Heart left ventricle (tissue), 16 donors: Measurements from ENCODE around the gene SNX9. TPM values are rescaled to one million over a fixed set of nuclear protein-coding genes. Genes with fewer than 3 reads are reported as not detected.

Experiments
- ATAC-seq, 4 donors: fragments of 200-7000 bp; cut with Tn5 transposase; one replicate each; pipeline ENCODE4 v1.9.1; 2020 to 2022; ENCODE audit warnings: moderate library complexity in 4 of 4, mild to moderate bottlenecking in 3 of 4, moderate number of reproducible peaks in 1 of 4
- DNase-seq, 5 donors: peaks; one replicate each; pipeline ENCODE4 v3.0.0-alpha.2; 2020
- H3K27ac ChIP-seq, 12 donors: fragments of 200-600 bp; sonication (generic) in 4 of 12; one replicate each; pipeline versions ENCODE4 v1.5.0 to v1.8.0; 2016 to 2022; ENCODE audit warnings: mild to moderate bottlenecking in 2 of 12
- H3K27me3 ChIP-seq, 9 donors: fragments of 200-600 bp; sonication (generic) in 2 of 9; one replicate each; pipeline versions ENCODE4 v1.5.1 to v1.8.0; 2016 to 2022; ENCODE audit warnings: mild to moderate bottlenecking in 3 of 9
- H3K36me3 ChIP-seq, 9 donors: fragments of 200-600 bp; sonication (generic) in 2 of 9; one replicate each; pipeline versions ENCODE4 v1.5.0 to v1.8.0; 2018 to 2022; ENCODE audit warnings: mild to moderate bottlenecking in 2 of 9
- H3K4me1 ChIP-seq, 12 donors: fragments of 200-600 bp; sonication (generic) in 4 of 12; one replicate each; pipeline versions ENCODE4 v1.5.0 to v1.8.0; 2016 to 2022; ENCODE audit warnings: mild to moderate bottlenecking in 3 of 12
- H3K4me3 ChIP-seq, 12 donors: fragments of 200-600 bp; sonication (generic) in 4 of 12; one replicate each; pipeline versions ENCODE4 v1.5.0 to v1.8.0; 2017 to 2022; ENCODE audit warnings: mild to moderate bottlenecking in 9 of 12, moderate library complexity in 4 of 12
- H3K9me3 ChIP-seq, 12 donors: fragments of 200-600 bp; sonication (generic) in 4 of 12; one replicate each; pipeline versions ENCODE4 v1.5.0 to v1.8.0; 2016 to 2022; ENCODE audit warnings: mild to moderate bottlenecking in 1 of 12
- POLR2A ChIP-seq, 2 donors: fragments of 450-650 bp; IDR thresholded peaks; one replicate each; pipeline ENCODE4 v1.6.1; 2017; ENCODE audit warnings: antibody characterized with exemption in 2 of 2, mild to moderate bottlenecking in 2 of 2, moderate library complexity in 2 of 2
- WGBS, 4 donors: extraction: QIAGEN DNeasy Blood & Tissue Kit in 2 of 4; methylation state at CpG; one replicate each; pipeline versions ENCODE4 v1.1.5 to v1.1.7; 2013 to 2018; 5-methylcytosine and 5-hydroxymethylcytosine counted together
- intact Hi-C, 10 donors: fragments of 100-400 bp; cut with DNase I; formaldehyde crosslinking; loops; one replicate each; pipeline versions ENCODE4 v1.11.1 to v1.14.2; 2022
- polyA plus RNA-seq, 2 donors: library from polyadenylated mRNA; stranded (reverse); fragments of 200-250 nt; gene quantifications; one replicate each; pipeline ENCODE4 v1.2.3, GENCODE V29; 2013
- total RNA-seq, 9 donors: library from RNA; depleted of rRNA in 2 of 9; stranded (reverse); fragments of >200 nt in 2 of 9; fragmentation: NEBNext Ultra II Directional in 3 of 9; extraction: Animal tissue kit (Norgen Biotek cat#: 25700) in 3 of 9; gene quantifications; one replicate each; pipeline versions ENCODE4 v1.1.0 to v1.2.4, GENCODE V29; 2016 to 2023
- TF ChIP-seq, protein P1 (sequence below), 12 donors: fragments of 200-600 bp; sonication (generic) in 4 of 12; IDR thresholded peaks; one replicate each; pipeline versions ENCODE4 v1.5.0 to v1.8.0; 2018 to 2022; ENCODE audit warnings: antibody characterized with exemption in 12 of 12, mild to moderate bottlenecking in 5 of 12
- donor health status: ischemic (EF 13 %, LVEDD 7.1; RV severe dilation, severe dysfunction).
- donor health status: healthy with polysubstance abuse.
- donor health status: DM: no; HTN: yes; CAD: no.
- donor health status: DM: no; HTN: no; CAD: no.
- donor health status: ischemic (EF 25% LVEDD 6.9; RV normal size, moderate dysfunction).
- donor health status: ischemic (EF 25% LVEDD 5.7; RV mildly dilated, moderate dysfunction).
- donor health status: healthy.
- donor health status: DM: yes; HTN: yes; CAD: no.
- donor health status: ischemic (EF 35%, LVEDD 5.7; RV mildly dilated, moderate dysfunction).
- donor health status: nonischemic (EF 11% LVEDD 7.7; RV severe dilation, severe dysfunction).
- donor health status: DM: yes; HTN: yes; CAD: no.
- donor health status: PGD.
- donor health status: ischemic (EF 29% LVEDD 5.4; RV normal size, mild dysfunction).
- donor health status: nonischemic (EF 23%, LVEDD 6.1; RV moderate dilation, normal function).

The SNX9 gene
- total and polyA plus RNA-seq, 11 donors: 15.4 to 44.0 (median 30.7) TPM

DNA sequence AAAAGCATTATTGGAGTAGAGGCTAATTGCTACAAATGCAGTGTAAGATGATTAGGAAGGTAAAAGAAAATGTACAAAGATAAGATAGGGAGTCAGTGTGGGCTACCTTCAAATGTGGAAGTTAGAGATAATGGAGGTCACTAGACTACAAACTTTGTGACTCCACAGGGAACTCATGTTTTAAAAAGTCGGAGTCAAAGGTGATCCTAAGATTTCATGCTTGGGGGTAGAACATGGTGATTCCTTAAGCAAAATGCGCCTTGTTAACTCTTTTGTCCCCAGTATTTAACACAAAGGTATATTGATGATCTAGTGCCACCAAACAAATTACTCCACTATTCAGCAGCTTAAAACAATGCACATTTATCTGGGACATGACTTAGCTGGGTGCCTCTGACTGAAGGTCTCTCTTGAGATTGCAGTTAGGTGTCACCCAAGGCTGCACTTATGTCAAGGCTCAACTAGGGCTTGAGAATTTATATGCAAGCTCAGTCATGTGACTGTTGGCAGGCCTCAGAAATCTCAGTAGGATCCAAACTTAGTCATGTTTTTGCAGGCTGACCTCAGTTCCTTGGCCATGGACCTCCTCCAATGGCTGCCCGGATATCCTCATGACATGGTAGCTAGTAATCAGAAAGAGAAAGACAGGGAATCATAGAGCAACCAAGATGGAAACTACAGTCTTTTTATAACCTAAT lies 11.4 kb upstream of the SNX9 start:
- no peaks in the 10 kb centered on the region for H3K36me3 ChIP-seq
- TF ChIP-seq POLR2A (IDR thresholded peaks at IDR 0.05): no peak
- TF ChIP-seq, protein P1, sequence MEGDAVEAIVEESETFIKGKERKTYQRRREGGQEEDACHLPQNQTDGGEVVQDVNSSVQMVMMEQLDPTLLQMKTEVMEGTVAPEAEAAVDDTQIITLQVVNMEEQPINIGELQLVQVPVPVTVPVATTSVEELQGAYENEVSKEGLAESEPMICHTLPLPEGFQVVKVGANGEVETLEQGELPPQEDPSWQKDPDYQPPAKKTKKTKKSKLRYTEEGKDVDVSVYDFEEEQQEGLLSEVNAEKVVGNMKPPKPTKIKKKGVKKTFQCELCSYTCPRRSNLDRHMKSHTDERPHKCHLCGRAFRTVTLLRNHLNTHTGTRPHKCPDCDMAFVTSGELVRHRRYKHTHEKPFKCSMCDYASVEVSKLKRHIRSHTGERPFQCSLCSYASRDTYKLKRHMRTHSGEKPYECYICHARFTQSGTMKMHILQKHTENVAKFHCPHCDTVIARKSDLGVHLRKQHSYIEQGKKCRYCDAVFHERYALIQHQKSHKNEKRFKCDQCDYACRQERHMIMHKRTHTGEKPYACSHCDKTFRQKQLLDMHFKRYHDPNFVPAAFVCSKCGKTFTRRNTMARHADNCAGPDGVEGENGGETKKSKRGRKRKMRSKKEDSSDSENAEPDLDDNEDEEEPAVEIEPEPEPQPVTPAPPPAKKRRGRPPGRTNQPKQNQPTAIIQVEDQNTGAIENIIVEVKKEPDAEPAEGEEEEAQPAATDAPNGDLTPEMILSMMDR (IDR thresholded peaks at IDR 0.05): no peak
- no peak overlapping the region for H3K27ac ChIP-seq
- peaks cover 0 to 20% (median 3%) of the 10 kb centered on the region in 12 donors for H3K9me3 ChIP-seq
- ATAC-seq (no peak), DNase-seq (no peak)
- WGBS, 4 donors: 68 to 91% (median 83%) methylated on average over 3 of the region's 3 CpGs
- H3K27me3 ChIP-seq: no peaks in the 10 kb centered on the region
- H3K4me3 ChIP-seq: no peak overlapping the region
- intact Hi-C loops: no loop called here
- H3K4me1 ChIP-seq: peaks cover 0 to 30% (median 13%) of the 10 kb centered on the region in 12 donors

DNA sequence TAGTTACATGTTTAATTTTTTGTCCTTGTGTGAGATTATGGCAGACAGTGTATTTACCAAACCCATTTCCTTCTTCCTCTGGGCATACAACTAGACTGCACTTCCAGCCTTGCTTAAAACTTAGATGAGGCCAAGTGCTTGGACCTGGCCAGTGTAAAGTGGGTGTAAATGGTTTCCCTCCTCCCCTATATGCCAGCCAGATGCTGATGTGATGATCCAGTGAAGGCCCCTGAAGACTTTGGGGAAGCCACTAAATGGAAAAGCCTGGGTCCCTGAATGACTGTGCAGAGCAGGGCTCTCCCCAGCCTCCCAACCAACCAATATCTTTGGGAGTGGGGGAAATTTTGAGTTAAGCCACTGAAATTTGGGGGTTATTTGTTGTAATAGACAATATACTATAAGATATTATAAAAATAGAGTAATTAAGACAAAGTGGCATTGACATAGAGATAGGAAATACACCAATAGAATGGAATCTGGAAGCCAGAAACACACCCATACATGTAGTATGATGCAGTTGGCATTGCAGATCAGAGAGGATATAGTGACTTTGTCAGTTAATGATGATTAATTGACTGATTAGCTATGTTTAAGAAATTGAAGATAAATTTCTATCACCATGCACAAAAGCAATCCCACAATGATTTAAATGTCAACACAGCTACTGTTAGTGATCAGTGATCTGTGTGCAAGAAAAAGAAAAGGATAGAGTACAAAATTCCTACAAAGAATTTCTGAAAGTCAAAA lies 10.4 kb upstream of the SNX9 start:
- no peaks in the 10 kb centered on the region for H3K36me3 ChIP-seq
- no peaks in the 10 kb centered on the region for H3K27me3 ChIP-seq
- DNase-seq (no peak), ATAC-seq (no peak)
- TF ChIP-seq, protein P1 (IDR thresholded peaks at IDR 0.05): no peak
- TF ChIP-seq POLR2A (IDR thresholded peaks at IDR 0.05): no peak
- peaks cover 0 to 30% (median 13%) of the 10 kb centered on the region in 12 donors for H3K4me1 ChIP-seq
- peaks cover 0 to 19% (median 3%) of the 10 kb centered on the region in 12 donors for H3K9me3 ChIP-seq
- intact Hi-C loops: no loop called here
- no peak overlapping the region for H3K4me3 ChIP-seq
- peak overlapping the region in 10 of 12 donors; percentile 54 to 91 (median 66) for H3K27ac ChIP-seq

DNA sequence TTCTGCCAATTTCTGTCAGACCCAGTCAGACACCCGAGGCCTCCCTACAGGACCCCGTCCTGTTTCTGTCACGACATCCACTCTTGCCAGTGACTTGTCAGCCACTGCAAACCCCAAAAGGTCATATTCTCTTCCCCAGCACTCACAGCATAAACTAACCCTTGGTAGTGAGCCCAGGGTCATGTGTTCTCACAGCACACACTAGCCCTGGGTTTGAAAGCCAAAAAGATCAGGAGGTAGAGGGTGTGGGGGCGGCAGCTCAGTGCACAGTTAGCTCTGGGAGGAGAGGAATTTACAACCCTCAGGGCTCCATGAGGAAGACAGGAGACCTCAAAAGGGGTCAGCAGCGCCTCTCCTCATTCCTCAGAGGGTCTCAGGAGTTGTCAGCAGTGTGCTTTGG lies 9.9 kb upstream of the SNX9 start:
- intact Hi-C loops: no loop called here
- H3K9me3 ChIP-seq: peaks cover 0 to 13% (median 3%) of the 10 kb centered on the region in 12 donors
- H3K36me3 ChIP-seq: no peaks in the 10 kb centered on the region
- peaks cover 0 to 30% (median 13%) of the 10 kb centered on the region in 12 donors for H3K4me1 ChIP-seq
- H3K27me3 ChIP-seq: no peaks in the 10 kb centered on the region
- peak overlapping the region in 11 of 12 donors; percentile 14 to 91 (median 64) for H3K27ac ChIP-seq
- no peak overlapping the region for H3K4me3 ChIP-seq
- TF ChIP-seq, protein P1 (IDR thresholded peaks at IDR 0.05): no peak
- no peak for TF ChIP-seq POLR2A (IDR thresholded peaks at IDR 0.05)
- WGBS, 4 donors: 71 to 86% (median 77%) methylated on average over 5 of the region's 5 CpGs
- ATAC-seq (peak; percentile 77 to 88 (median 82)), DNase-seq (peak in 4 of 5 donors; percentile 34 to 62 (median 54))

DNA sequence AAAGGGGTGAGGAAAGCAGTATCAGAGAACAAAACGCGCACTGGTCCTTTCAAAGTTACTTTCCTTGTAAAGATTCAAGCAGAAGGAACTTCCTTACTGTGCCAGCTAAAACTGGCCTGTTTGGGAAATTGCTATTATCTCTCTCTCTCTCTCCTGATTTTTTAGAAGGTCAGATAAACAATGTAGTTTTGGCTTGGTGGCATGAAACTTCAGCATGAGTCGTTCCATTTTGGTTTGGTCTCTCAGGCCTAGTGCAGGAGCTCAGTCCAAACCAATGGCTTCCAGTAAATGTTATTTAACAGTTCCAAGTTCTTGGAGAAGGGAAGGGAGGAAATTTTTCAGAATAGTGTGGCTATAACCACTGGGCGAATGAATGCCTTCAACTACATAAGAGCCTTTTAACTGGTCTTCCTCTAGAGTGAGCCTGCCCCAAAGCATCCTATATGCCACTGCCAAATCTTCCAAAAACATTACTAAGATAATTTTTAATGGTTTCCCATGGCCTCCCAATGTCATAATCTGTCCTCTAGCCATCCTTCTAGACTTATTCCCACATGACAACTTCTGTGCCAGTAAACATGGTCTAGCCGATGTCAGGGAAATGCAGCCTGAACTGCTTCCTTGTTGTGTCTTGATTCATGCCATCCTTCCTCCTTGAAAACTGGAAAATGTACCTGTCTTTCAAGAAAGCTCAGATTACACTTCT lies 9.1 kb upstream of the SNX9 start:
- Histone ChIP-seq H3K9me3 (peaks cover 0 to 6% (median 0%) of the 10 kb centered on the region in 12 donors), H3K4me1 (peaks cover 0 to 30% (median 13%) of the 10 kb centered on the region in 12 donors), H3K27me3 (no peaks in the 10 kb centered on the region), H3K27ac (peak overlapping the region; percentile 14 to 91 (median 62)), H3K36me3 (no peaks in the 10 kb centered on the region), H3K4me3 (no peak overlapping the region)
- WGBS, 4 donors: 56 to 66% (median 60%) methylated on average over 5 of the region's 5 CpGs
- intact Hi-C loops: no loop called here
- DNase-seq (peak in 1 of 5 donors; percentile 27), ATAC-seq (peak; percentile 48 to 88 (median 78))
- TF ChIP-seq, protein P1 (IDR thresholded peaks at IDR 0.05): no peak
- no peak for TF ChIP-seq POLR2A (IDR thresholded peaks at IDR 0.05)
